HepG2 (cell line): Measurements from ENCODE around the gene NLGN2. TPM values are rescaled to one million over a fixed set of nuclear protein-coding genes. Genes with fewer than 3 reads are reported as not detected.

Experiments
- CREB1 ChIP-seq, 2 experiments: fragments of 450-650 bp in 1 of 2; IDR thresholded peaks; 2 replicates each; pipeline ENCODE4 v1.6.1; 2016 to 2017; ENCODE audit warnings: control low read depth in 1 of 2, mild to moderate bottlenecking in 1 of 2, missing compliant biosample characterization in 1 of 2, missing genetic modification characterization in 1 of 2
- JUNB ChIP-seq: sonication (generic); formaldehyde crosslinking; IDR thresholded peaks from 2 replicates; pipeline ENCODE4 v1.8.0; 2022; ENCODE audit warnings: missing genetic modification reagents, mild to moderate bottlenecking, borderline replicate concordance
- MTF2 ChIP-seq: sonication (generic); formaldehyde crosslinking; IDR thresholded peaks from 2 replicates; pipeline ENCODE4 v1.5.0; 2020; ENCODE audit warnings: missing genetic modification reagents, borderline replicate concordance
- NKX3-1 ChIP-seq: sonication (generic); formaldehyde crosslinking; IDR thresholded peaks from 2 replicates; pipeline ENCODE4 v1.5.0; 2020; ENCODE audit warnings: missing genetic modification reagents
- SIN3B ChIP-seq: fragments of 150-350 bp; IDR thresholded peaks from 2 replicates; pipeline ENCODE4 v1.6.1; 2014; ENCODE audit warnings: low read length
- TCF7 ChIP-seq: sonication (generic); IDR thresholded peaks from 2 replicates; pipeline ENCODE4 v1.6.1; 2016; ENCODE audit warnings: antibody characterized with exemption, low read depth
- ZFY ChIP-seq: sonication (generic); formaldehyde crosslinking; IDR thresholded peaks from 2 replicates; pipeline ENCODE4 v1.4.0; 2020; ENCODE audit warnings: missing genetic modification reagents
- ZNF383 ChIP-seq: sonication (generic); formaldehyde crosslinking; IDR thresholded peaks from 2 replicates; pipeline ENCODE4 v1.4.0; 2020; ENCODE audit warnings: missing genetic modification reagents, mild to moderate bottlenecking, borderline replicate concordance
- ZNF782 ChIP-seq: sonication (generic); formaldehyde crosslinking; IDR thresholded peaks from 2 replicates; pipeline ENCODE4 v1.4.0; 2020; ENCODE audit warnings: missing genetic modification reagents, mild to moderate bottlenecking, borderline replicate concordance
- ZSCAN5A ChIP-seq: sonication (generic); formaldehyde crosslinking; IDR thresholded peaks from 2 replicates; pipeline ENCODE4 v1.8.0; 2022; ENCODE audit warnings: mild to moderate bottlenecking, missing genetic modification reagents, borderline replicate concordance
- polyA plus RNA-seq, 8 experiments: library from polyadenylated mRNA; depleted of rRNA in 3 of 8; stranded (reverse) in 7 of 8; unstranded in 1 of 8; fragments of >200 nt; fragmentation: Illumina TruSeq in 4 of 8; extraction: Trizol in 4 of 8; gene quantifications; 2 replicates each; pipeline versions ENCODE4 v1.2.1 to v1.2.3, GENCODE V29; 2011 to 2016; ENCODE audit warnings: low read depth in 4 of 8, missing spikeins in 1 of 8, mixed read lengths in 1 of 8; ENCODE audit not compliant: insufficient read depth in 1 of 8
- total RNA-seq, 5 experiments: library from RNA; depleted of rRNA; stranded (reverse); fragments of >200 nt; fragmentation: Illumina TruSeq; extraction: Trizol; gene quantifications; 2 replicates each; pipeline ENCODE4 v1.2.3, GENCODE V29; 2016; ENCODE audit warnings: low read depth in 1 of 5
- TF ChIP-seq, protein P1 (sequence below): fragments of 450-650 bp; IDR thresholded peaks from 2 replicates; pipeline ENCODE4 v1.6.1; 2017
- TF ChIP-seq, protein P2 (sequence below): sonication (generic); formaldehyde crosslinking; IDR thresholded peaks from 2 replicates; pipeline ENCODE4 v1.8.0; 2022; ENCODE audit warnings: missing genetic modification reagents, mild to moderate bottlenecking, moderate library complexity, borderline replicate concordance
- TF ChIP-seq, protein P3 (sequence below): sonication (generic); formaldehyde crosslinking; IDR thresholded peaks from 2 replicates; pipeline ENCODE4 v1.5.0; 2020; ENCODE audit warnings: mild to moderate bottlenecking, missing genetic modification reagents, borderline replicate concordance
- TF ChIP-seq, protein P4 (sequence below): IDR thresholded peaks from 2 replicates; pipeline ENCODE4 v1.6.1; 2016; ENCODE audit warnings: low read depth, borderline replicate concordance

The NLGN2 gene
- total and polyA plus RNA-seq, 2 of the 13 experiments (the other 11 are each of a cell fraction or from before 2014, with no cell fraction given), result 1.9 to 11.0 TPM

DNA sequence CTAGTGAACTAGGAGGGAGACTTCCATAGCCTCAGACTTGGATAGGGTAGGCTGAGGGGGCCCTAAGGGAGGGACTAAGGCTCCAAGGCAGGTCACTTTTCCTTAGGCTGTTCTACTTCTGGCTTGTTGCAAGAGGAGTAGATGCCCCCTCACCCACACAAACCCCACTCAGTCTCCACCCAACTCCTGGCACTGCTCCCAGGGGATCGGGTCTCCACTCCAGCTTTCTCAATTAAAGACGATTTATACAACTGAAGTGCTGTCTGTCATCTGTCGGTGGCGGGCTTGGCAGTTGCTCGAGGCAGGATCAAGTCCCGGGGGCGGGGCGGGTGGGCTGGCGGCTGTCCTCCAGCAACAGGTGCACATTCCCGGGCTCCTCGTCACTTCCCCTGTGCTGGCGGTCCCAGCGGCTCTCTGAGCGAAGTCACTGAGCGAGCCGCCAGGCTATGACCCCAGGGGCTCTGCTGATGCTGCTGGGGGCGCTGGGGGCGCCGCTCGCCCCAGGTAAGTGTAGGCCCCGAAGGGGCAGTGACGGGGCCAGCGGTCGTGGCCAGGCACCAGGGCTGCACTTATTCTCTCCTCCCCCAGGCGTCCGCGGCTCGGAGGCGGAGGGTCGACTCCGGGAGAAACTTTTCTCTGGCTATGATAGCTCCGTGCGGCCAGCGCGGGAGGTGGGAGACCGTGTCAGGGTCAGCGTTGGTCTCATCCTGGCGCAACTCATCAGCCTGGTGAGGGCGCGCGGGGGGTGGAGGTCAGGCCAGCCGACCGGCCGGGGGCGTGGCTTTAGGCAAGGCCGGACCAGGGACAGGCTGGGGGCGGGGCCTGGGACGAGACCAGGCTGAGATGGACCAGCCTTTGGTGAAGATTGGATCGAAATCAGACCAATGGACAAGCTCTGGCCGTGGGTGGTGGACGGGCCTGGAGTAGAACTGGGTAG is 37.3 kb downstream of the NLGN2 start, which contains the start of gene CHRNB1 (continued):
- TF ChIP-seq, protein P1, sequence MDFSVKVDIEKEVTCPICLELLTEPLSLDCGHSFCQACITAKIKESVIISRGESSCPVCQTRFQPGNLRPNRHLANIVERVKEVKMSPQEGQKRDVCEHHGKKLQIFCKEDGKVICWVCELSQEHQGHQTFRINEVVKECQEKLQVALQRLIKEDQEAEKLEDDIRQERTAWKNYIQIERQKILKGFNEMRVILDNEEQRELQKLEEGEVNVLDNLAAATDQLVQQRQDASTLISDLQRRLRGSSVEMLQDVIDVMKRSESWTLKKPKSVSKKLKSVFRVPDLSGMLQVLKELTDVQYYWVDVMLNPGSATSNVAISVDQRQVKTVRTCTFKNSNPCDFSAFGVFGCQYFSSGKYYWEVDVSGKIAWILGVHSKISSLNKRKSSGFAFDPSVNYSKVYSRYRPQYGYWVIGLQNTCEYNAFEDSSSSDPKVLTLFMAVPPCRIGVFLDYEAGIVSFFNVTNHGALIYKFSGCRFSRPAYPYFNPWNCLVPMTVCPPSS, result no peak
- TF ChIP-seq SIN3B (no peak), MTF2 (no peak), ZFY (CRISPR knock-in tag) (peak; percentile 81), CREB1 (IDR thresholded peaks at IDR 0.05) (no peak), CREB1 (CRISPR knock-in tag; IDR thresholded peaks at IDR 0.05) (no peak), TCF7 (no peak), ZNF383 (CRISPR knock-in tag) (0 out of 2 replicates have a peak, but pooled peaks have one; percentile 57), NKX3-1 (CRISPR knock-in tag) (no peak), JUNB (CRISPR knock-in tag) (no peak), ZNF782 (CRISPR knock-in tag) (peak; percentile 56; the same call in 1 of the 2 replicates), ZSCAN5A (CRISPR knock-in tag) (no peak)
- TF ChIP-seq, protein P2, sequence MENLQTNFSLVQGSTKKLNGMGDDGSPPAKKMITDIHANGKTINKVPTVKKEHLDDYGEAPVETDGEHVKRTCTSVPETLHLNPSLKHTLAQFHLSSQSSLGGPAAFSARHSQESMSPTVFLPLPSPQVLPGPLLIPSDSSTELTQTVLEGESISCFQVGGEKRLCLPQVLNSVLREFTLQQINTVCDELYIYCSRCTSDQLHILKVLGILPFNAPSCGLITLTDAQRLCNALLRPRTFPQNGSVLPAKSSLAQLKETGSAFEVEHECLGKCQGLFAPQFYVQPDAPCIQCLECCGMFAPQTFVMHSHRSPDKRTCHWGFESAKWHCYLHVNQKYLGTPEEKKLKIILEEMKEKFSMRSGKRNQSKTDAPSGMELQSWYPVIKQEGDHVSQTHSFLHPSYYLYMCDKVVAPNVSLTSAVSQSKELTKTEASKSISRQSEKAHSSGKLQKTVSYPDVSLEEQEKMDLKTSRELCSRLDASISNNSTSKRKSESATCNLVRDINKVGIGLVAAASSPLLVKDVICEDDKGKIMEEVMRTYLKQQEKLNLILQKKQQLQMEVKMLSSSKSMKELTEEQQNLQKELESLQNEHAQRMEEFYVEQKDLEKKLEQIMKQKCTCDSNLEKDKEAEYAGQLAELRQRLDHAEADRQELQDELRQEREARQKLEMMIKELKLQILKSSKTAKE, result 0 out of 2 replicates have a peak, but pooled peaks have one; percentile 33
- TF ChIP-seq, protein P3, sequence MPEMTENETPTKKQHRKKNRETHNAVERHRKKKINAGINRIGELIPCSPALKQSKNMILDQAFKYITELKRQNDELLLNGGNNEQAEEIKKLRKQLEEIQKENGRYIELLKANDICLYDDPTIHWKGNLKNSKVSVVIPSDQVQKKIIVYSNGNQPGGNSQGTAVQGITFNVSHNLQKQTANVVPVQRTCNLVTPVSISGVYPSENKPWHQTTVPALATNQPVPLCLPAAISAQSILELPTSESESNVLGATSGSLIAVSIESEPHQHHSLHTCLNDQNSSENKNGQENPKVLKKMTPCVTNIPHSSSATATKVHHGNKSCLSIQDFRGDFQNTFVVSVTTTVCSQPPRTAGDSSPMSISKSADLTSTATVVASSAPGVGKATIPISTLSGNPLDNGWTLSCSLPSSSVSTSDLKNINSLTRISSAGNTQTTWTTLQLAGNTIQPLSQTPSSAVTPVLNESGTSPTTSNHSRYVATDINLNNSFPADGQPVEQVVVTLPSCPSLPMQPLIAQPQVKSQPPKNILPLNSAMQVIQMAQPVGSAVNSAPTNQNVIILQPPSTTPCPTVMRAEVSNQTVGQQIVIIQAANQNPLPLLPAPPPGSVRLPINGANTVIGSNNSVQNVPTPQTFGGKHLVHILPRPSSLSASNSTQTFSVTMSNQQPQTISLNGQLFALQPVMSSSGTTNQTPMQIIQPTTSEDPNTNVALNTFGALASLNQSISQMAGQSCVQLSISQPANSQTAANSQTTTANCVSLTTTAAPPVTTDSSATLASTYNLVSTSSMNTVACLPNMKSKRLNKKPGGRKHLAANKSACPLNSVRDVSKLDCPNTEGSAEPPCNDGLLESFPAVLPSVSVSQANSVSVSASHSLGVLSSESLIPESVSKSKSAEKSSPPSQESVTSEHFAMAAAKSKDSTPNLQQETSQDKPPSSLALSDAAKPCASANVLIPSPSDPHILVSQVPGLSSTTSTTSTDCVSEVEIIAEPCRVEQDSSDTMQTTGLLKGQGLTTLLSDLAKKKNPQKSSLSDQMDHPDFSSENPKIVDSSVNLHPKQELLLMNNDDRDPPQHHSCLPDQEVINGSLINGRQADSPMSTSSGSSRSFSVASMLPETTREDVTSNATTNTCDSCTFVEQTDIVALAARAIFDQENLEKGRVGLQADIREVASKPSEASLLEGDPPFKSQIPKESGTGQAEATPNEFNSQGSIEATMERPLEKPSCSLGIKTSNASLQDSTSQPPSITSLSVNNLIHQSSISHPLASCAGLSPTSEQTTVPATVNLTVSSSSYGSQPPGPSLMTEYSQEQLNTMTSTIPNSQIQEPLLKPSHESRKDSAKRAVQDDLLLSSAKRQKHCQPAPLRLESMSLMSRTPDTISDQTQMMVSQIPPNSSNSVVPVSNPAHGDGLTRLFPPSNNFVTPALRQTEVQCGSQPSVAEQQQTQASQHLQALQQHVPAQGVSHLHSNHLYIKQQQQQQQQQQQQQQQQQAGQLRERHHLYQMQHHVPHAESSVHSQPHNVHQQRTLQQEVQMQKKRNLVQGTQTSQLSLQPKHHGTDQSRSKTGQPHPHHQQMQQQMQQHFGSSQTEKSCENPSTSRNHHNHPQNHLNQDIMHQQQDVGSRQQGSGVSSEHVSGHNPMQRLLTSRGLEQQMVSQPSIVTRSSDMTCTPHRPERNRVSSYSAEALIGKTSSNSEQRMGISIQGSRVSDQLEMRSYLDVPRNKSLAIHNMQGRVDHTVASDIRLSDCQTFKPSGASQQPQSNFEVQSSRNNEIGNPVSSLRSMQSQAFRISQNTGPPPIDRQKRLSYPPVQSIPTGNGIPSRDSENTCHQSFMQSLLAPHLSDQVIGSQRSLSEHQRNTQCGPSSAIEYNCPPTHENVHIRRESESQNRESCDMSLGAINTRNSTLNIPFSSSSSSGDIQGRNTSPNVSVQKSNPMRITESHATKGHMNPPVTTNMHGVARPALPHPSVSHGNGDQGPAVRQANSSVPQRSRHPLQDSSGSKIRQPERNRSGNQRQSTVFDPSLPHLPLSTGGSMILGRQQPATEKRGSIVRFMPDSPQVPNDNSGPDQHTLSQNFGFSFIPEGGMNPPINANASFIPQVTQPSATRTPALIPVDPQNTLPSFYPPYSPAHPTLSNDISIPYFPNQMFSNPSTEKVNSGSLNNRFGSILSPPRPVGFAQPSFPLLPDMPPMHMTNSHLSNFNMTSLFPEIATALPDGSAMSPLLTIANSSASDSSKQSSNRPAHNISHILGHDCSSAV, result no peak
- TF ChIP-seq, protein P4, sequence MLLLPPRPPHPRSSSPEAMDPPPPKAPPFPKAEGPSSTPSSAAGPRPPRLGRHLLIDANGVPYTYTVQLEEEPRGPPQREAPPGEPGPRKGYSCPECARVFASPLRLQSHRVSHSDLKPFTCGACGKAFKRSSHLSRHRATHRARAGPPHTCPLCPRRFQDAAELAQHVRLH (CRISPR knock-in tag), result peak; percentile 64; the same call in 1 of the 2 replicates
